ENCODE results near the gene RFT1.
A peak's percentile ranks its signal among the peaks of the same experiment; 100 is the strongest.

GRCh38 chr3:53044711-53045517 is 85.3 kb downstream of the RFT1 start:
- TF ChIP-seq CTCF (IDR thresholded peaks at IDR 0.05) = peak in 2 of 5 experiments; percentile 17 to 18
- no peak for TF ChIP-seq EP300 (IDR thresholded peaks at IDR 0.05)
